Stimulated activated CD4-positive, alpha-beta T cell treated with anti-CD3 and anti-CD28 coated beads, Interleukin-15, amount 100 ng/mL, for 48 hours (primary cell): ENCODE data around the gene BMP5.

ENCODE experiments used
- DNase-seq, 2 donors: peaks; one replicate each; pipeline ENCODE4 v3.0.0-alpha.2; 2020; ENCODE audit warnings: low read depth in 2 of 2

Gene BMP5

GRCh38 chr6:55812509-55812908 lies 62.9 kb downstream of the BMP5 start:
- DNase-seq = no peak

- no peak for DNase-seq
These were observed 64.3 kb downstream of the BMP5 start for GRCh38 chr6:55811074-55811473.

DNA sequence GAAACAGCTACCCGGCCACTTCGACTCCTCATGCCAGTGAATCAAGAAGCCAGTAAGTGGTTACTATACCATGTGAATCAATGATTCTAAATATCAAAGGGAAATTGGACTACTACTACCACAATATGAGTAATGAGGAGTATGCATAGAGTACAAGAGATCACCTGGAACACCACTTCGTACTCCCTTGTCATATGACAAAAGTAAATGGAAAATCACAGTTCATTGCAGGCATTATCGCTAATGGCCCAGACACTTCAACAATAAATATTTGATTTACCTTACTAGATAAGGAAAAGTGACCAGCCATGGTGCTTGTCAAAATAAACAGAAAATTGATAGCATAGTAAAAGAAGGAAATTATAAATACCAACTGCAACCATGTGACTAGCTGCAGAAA lies 73.1 kb downstream of the BMP5 start:
- no peak for DNase-seq

DNA sequence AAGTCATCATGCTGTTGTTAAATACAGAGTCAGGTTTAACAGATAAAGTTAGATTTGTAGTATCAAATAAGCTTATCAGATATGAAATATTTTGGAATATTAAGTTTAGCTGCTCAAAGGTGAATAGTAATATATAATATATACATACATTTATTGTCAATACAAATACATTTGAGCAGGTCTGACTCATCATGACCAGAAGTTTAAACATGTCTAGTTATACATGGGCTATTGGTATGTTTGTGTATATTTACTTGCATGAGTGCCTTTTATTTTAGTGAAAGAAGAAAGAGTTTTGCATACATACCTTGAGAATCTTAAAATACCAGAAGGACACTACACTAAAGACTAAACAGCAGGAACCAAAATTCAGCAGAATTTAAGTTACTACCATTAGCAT lies 76.8 kb downstream of the BMP5 start:
- DNase-seq = no peak

DNA sequence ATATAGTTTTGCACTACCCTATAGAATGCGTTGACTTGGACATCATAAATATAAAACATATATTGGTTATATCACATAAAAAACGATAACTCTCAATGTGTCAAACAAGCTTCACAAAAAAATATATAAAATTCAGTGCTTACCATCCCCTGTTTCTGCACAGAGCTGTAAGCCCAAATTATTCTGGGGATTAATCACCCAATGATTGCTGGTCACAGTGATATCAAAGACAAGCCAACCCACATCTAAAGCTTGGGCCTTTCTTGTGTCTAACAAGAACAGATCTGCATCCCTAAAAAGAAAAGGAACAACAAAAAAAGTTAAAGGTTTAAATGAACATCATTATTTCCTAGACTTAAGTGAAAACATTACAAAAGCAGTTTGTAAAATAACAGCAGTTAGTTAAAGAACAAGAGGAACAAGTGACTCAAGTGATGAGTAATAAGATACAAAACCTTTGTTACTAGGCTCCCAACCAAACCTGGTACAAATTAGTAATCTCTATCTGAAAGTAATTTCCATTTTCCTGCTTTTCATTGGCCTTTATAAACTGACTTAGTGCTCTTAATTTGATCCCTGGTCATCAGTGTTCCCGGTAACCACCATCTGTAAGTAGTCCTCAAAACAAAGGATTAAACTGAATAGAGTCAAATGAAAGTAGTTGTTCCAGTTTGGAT lies 81.1 kb downstream of the BMP5 start:
- DNase-seq = no peak

GRCh38 chr6:55785273-55785672 lies 90.1 kb downstream of the BMP5 start:
- no peak for DNase-seq

- DNase-seq = no peak
These were observed 93.1 kb downstream of the BMP5 start for GRCh38 chr6:55782275-55782674.

GRCh38 chr6:55778705-55779104 lies 96.7 kb downstream of the BMP5 start:
- no peak for DNase-seq

DNA sequence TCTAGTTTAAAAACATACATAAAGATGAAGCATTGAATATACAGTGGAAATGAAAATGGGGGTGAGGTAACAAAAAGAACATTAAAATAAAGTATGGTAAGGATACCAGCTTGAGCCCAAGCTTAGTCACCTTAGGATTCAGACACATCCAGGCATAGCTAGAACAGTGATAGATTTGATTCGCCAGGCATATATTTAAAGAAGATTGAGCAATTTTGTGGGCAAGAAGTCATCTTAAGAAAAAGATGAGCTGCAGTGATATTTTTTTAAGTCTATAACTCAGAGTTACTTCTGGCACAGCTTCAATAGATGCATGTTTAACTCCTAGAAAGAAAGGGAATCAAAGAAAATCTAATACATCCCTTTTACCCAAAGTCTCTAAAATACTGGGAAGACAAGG lies 97.9 kb downstream of the BMP5 start:
- DNase-seq = no peak

DNA sequence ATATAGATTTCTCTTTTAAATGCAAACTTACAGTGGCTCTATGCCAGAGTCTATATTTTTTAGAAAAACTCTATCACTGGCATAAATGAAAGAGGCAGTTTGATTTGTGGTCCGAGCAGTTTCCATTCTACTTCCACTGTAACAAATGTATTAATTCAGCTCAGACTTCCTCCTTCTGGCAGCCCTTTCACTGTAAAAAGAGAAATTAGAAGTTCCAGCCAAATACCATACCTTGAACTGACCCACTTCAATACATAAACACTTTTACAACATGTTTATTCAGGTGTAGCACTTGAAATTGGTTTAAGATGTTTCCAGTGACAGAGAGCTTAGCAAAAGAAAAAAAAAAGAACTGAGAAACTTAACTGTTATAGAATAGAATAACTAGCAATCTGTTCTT lies 99.3 kb downstream of the BMP5 start:
- DNase-seq = no peak

- no peak for DNase-seq
These were observed 100.4 kb downstream of the BMP5 start for GRCh38 chr6:55775029-55775318.

DNA sequence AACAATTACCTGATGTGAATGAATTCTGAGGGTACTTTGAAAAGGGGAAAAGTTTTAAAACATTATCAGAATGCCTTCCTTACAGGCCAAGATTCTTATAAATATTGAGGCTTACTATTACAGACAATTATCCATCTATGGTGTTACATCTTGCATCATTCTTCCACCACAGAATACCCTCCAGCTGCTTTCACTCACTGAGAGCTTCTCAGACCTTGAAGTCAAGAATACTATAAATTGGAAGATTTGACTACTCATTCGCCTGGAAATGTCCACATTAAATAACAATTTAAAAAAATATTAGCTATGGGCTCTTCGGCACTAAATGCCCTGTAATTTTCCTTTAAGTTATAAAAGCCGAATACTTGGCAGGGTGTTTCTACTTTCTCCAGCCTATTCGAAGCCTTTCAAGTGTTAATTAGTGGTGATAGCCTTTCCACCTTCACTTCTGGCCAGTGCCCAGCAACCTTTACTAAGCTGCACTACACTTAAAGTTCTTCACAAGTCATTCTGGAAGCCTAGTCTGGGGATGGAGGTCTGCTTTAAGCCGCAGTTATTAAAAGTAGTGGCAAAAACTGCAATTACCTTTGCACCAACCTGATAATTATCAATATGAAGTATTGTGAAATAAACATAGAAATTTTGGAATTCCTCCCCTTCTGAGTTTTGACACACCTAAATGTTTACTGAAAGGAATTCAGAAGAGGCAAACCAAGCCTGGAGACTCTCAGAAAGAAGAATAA lies 100.9 kb downstream of the BMP5 start:
- DNase-seq = no peak

DNA sequence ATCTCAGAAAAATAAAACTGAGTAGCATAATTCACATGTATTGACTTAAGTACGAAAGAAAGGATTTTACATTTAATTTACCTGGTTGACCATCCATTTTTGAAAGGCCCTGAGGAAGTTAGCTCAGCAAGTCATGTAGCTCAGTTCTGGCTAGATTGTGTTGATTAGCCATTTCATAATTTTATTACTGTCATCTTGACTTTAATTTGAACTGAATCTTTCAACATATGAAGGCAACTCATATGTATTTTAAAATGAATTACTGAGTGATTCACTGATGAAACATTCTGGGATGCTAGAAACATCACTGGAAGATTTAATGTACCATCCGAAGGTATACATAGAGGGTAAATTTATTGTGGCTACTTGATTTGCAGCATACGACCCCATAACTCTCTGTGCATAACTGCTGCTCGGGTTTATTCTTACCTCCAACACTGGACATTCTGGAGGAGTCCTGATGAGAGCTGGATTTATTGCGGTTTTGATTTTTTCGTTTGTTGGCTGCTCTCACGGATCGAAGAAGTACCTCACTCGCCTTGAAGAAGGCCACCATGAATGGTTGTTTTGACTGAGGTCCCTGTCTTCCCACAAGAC lies 101.7 kb downstream of the BMP5 start:
- no peak for DNase-seq

DNA sequence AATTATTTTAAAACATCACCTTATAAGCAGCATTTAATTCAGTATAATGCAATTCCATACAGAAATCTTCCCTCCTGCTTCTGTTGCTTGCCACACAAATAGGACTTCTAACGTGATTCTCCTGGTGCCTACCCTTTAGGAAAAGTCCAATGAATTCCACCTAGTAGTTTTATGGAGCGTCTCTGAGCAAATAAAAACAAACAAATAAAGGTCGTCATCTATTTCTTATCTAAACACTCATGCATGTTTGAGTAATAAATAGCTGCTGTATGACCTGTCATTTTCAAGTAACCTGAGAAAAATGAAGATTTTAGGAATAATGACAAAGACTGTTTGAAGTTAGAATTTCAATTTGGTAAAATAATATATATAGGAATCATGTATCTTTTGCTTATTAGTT lies 102.7 kb downstream of the BMP5 start:
- DNase-seq = no peak

- DNase-seq = no peak
These were observed 115.9 kb downstream of the BMP5 start for GRCh38 chr6:55759536-55759935.

- no peak for DNase-seq
These were observed 117.0 kb downstream of the BMP5 start for GRCh38 chr6:55758156-55758937.

GRCh38 chr6:55756531-55757031 lies 118.8 kb downstream of the BMP5 start:
- DNase-seq = no peak

- no peak for DNase-seq
These were observed 126.5 kb downstream of the BMP5 start for GRCh38 chr6:55748880-55749279.

DNA sequence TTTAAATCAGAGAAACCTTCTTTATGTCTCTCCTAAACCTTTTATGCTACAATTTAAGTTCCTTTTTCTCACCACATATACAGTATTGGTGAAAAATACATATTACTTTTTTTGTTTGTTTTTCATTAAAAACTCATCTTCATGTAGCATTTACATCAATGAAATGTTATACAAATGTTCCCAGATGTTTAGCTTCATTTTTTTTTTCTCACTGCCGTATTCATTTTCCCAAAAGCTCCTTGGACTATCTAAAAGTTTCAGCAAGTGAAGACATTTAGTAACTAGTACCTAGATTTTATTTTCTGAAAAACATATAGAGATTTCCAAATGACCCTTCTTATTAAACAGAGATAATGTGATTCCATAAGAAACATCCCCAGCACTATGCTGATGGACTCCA lies 128.9 kb downstream of the BMP5 start:
- DNase-seq = no peak

DNA sequence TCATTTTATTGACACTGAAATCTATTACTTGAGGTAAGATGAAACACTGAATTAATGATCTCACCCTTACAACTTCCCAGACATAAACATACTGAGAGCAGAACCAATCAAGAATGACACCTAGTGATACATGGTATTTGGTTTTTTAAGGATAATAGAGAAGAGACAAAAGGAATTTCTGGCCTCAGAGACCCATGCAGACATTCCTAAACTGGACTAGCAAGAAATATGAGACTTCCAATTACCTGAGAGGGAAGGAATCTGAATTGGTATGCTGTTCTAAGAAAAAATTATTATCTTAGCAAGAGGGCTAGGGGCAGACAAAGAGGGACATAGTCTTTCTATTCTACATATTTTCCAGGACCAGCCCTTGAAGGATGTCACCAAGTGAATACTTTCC lies 141.1 kb downstream of the BMP5 start:
- no peak for DNase-seq

GRCh38 chr6:55729665-55730064 lies 145.7 kb downstream of the BMP5 start:
- DNase-seq = no peak

- DNase-seq = no peak
These were observed 149.2 kb downstream of the BMP5 start for GRCh38 chr6:55726144-55726543.

DNA sequence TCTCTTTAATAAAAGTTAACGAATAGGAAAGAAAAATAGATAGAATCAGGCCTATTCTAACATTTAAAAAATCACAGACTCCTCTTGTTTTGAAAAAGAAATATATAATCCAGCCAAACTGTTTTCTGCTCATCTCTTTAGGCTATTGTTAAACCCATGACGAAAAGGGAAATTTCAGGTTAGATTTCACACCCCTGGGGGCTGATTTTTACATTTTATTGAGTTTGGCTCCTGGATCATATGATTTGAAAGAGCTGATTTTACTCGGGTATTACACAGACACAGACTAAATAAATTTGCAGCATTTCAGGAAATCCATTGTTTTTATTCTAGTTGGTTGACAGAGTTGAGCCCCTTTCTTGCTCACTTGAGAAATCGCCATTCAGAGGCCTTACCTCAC lies 160.6 kb downstream of the BMP5 start:
- DNase-seq = no peak
